HepG2 (cell line): ENCODE data around the gene NCAPD2. TPM values are rescaled to one million over a fixed set of nuclear protein-coding genes. Genes with fewer than 3 reads are reported as not detected.

ENCODE experiments used
- ASH2L ChIP-seq: fragments of 300-600, 200-600 bp; sonication (generic); IDR thresholded peaks from 2 replicates; pipeline ENCODE4 v1.7.0; 2017; ENCODE audit warnings: low read depth, mild to moderate bottlenecking, moderate library complexity, mixed read lengths, low read length; ENCODE audit not compliant: insufficient read length
- CHD4 ChIP-seq: fragments of 200-600 bp; sonication (generic); IDR thresholded peaks from 2 replicates; pipeline ENCODE4 v1.7.0; 2017; ENCODE audit warnings: mild to moderate bottlenecking, low read length, borderline replicate concordance
- GABPB1 ChIP-seq: IDR thresholded peaks from 2 replicates; pipeline ENCODE4 v1.6.1; 2016; ENCODE audit warnings: mild to moderate bottlenecking, missing genetic modification reagents, moderate library complexity, missing compliant biosample characterization
- HDAC2 ChIP-seq: sonication (generic); formaldehyde crosslinking; IDR thresholded peaks from 2 replicates; pipeline ENCODE4 v1.4.0; 2020; ENCODE audit warnings: missing genetic modification reagents
- HNRNPUL1 ChIP-seq: fragments of 200-400 bp; formaldehyde crosslinking; IDR thresholded peaks from 2 replicates; pipeline ENCODE4 v1.6.1; 2017; ENCODE audit warnings: low read depth, mild to moderate bottlenecking, low read length, moderate library complexity
- NFATC3 ChIP-seq: sonication (generic); formaldehyde crosslinking; IDR thresholded peaks from 2 replicates; pipeline ENCODE4 v1.5.1; 2020; ENCODE audit warnings: mild to moderate bottlenecking, missing genetic modification reagents
- NFYB ChIP-seq: sonication (generic); formaldehyde crosslinking; IDR thresholded peaks from 2 replicates; pipeline ENCODE4 v1.4.0; 2020; ENCODE audit warnings: missing genetic modification reagents
- NR2F2 ChIP-seq: IDR thresholded peaks from 2 replicates; pipeline ENCODE4 v1.6.1; 2012; ENCODE audit warnings: low read depth, inconsistent platforms, borderline replicate concordance
- PCBP1 ChIP-seq: fragments of 200-400 bp; formaldehyde crosslinking; IDR thresholded peaks from 2 replicates; pipeline ENCODE4 v1.6.1; 2017; ENCODE audit warnings: mild to moderate bottlenecking, low read depth, low read length, borderline replicate concordance
- PLRG1 ChIP-seq: fragments of 450-650 bp; conservative IDR thresholded peaks from 2 replicates; pipeline ENCODE4 v1.6.1; 2016
- PPARG ChIP-seq: conservative IDR thresholded peaks from 2 replicates; pipeline ENCODE4 v1.6.1; 2016; ENCODE audit warnings: missing biosample characterization, missing genetic modification reagents
- SIN3A ChIP-seq: IDR thresholded peaks from 2 replicates; pipeline ENCODE4 v1.6.1; 2011; ENCODE audit warnings: low read depth, mild to moderate bottlenecking, control low read depth, low read length, borderline replicate concordance
- SOX5 ChIP-seq: IDR thresholded peaks from 2 replicates; pipeline ENCODE4 v1.6.1; 2016; ENCODE audit warnings: borderline replicate concordance
- TSC22D2 ChIP-seq: sonication (generic); formaldehyde crosslinking; IDR thresholded peaks from 2 replicates; pipeline ENCODE4 v1.5.1; 2020; ENCODE audit warnings: missing genetic modification reagents, mild to moderate bottlenecking, borderline replicate concordance
- ZNF782 ChIP-seq: sonication (generic); formaldehyde crosslinking; IDR thresholded peaks from 2 replicates; pipeline ENCODE4 v1.4.0; 2020; ENCODE audit warnings: missing genetic modification reagents, mild to moderate bottlenecking, borderline replicate concordance
- polyA plus RNA-seq, 8 experiments: library from polyadenylated mRNA; depleted of rRNA in 3 of 8; stranded (reverse) in 7 of 8; unstranded in 1 of 8; fragments of >200 nt; fragmentation: Illumina TruSeq in 4 of 8; extraction: Trizol in 4 of 8; gene quantifications; 2 replicates each; pipeline versions ENCODE4 v1.2.1 to v1.2.3, GENCODE V29; 2011 to 2016; ENCODE audit warnings: low read depth in 4 of 8, missing spikeins in 1 of 8, mixed read lengths in 1 of 8; ENCODE audit not compliant: insufficient read depth in 1 of 8
- total RNA-seq, 5 experiments: library from RNA; depleted of rRNA; stranded (reverse); fragments of >200 nt; fragmentation: Illumina TruSeq; extraction: Trizol; gene quantifications; 2 replicates each; pipeline ENCODE4 v1.2.3, GENCODE V29; 2016; ENCODE audit warnings: low read depth in 1 of 5
- TF ChIP-seq, protein P1 (sequence below): sonication (generic); formaldehyde crosslinking; IDR thresholded peaks from 2 replicates; pipeline ENCODE4 v1.4.0; 2020; ENCODE audit warnings: missing genetic modification reagents
- TF ChIP-seq, protein P2 (sequence below): sonication (generic); formaldehyde crosslinking; IDR thresholded peaks from 2 replicates; pipeline ENCODE4 v1.4.0; 2020; ENCODE audit warnings: missing genetic modification reagents, low read depth, mild to moderate bottlenecking, borderline replicate concordance
- TF ChIP-seq, protein P3 (sequence below): IDR thresholded peaks from 2 replicates; pipeline ENCODE4 v1.6.1; 2018; ENCODE audit warnings: missing genetic modification reagents
- TF ChIP-seq, protein P4 (sequence below): IDR thresholded peaks from 2 replicates; pipeline ENCODE4 v1.6.1; 2016
- TF ChIP-seq, protein P5 (sequence below): fragments of 450-650 bp; IDR thresholded peaks from 2 replicates; pipeline ENCODE4 v1.6.1; 2017
- TF ChIP-seq, protein P6 (sequence below): sonication (generic); formaldehyde crosslinking; IDR thresholded peaks from 2 replicates; pipeline ENCODE4 v1.4.0; 2020; ENCODE audit warnings: missing genetic modification reagents

Gene NCAPD2
- total and polyA plus RNA-seq, 2 of the 13 experiments (the other 11 are each of a cell fraction or from before 2014, with no cell fraction given) = 51.1 to 65.6 TPM

DNA sequence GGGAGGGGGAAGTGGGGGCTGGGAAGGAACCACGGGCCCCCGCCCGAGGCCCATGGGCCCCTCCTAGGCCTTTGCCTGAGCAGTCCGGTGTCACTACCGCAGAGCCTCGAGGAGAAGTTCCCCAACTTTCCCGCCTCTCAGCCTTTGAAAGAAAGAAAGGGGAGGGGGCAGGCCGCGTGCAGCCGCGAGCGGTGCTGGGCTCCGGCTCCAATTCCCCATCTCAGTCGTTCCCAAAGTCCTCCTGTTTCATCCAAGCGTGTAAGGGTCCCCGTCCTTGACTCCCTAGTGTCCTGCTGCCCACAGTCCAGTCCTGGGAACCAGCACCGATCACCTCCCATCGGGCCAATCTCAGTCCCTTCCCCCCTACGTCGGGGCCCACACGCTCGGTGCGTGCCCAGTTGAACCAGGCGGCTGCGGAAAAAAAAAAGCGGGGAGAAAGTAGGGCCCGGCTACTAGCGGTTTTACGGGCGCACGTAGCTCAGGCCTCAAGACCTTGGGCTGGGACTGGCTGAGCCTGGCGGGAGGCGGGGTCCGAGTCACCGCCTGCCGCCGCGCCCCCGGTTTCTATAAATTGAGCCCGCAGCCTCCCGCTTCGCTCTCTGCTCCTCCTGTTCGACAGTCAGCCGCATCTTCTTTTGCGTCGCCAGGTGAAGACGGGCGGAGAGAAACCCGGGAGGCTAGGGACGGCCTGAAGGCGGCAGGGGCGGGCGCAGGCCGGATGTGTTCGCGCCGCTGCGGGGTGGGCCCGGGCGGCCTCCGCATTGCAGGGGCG is 40.2 kb downstream of the NCAPD2 start, which contains the start of gene GAPDH (continued):
- TF ChIP-seq CHD4 (no peak; the same call in 1 of the 2 replicates), NFATC3 (no peak), TSC22D2 (peak; percentile 92; the same call in 1 of the 2 replicates), SIN3A (0 out of 2 replicates have a peak, but pooled peaks have one; percentile 88), SOX5 (no peak; the same call in 1 of the 2 replicates), HDAC2 (CRISPR knock-in tag) (peak; percentile 68), PPARG (peak; percentile 57), ASH2L (peak; percentile 89), PLRG1 (no peak), NR2F2 (peak; percentile 59; the same call in 1 of the 2 replicates), ZNF782 (CRISPR knock-in tag) (no peak), HNRNPUL1 (0 out of 2 replicates have a peak, but pooled peaks have one; percentile 9), NFYB (CRISPR knock-in tag) (peak; percentile 72), GABPB1 (CRISPR knock-in tag) (peak; percentile 38; the same call in 1 of the 2 replicates), PCBP1 (no peak; the same call in 1 of the 2 replicates)
- TF ChIP-seq, protein P1, sequence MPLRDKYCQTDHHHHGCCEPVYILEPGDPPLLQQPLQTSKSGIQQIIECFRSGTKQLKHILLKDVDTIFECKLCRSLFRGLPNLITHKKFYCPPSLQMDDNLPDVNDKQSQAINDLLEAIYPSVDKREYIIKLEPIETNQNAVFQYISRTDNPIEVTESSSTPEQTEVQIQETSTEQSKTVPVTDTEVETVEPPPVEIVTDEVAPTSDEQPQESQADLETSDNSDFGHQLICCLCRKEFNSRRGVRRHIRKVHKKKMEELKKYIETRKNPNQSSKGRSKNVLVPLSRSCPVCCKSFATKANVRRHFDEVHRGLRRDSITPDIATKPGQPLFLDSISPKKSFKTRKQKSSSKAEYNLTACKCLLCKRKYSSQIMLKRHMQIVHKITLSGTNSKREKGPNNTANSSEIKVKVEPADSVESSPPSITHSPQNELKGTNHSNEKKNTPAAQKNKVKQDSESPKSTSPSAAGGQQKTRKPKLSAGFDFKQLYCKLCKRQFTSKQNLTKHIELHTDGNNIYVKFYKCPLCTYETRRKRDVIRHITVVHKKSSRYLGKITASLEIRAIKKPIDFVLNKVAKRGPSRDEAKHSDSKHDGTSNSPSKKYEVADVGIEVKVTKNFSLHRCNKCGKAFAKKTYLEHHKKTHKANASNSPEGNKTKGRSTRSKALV = peak; percentile 23; the same call in 1 of the 2 replicates
- TF ChIP-seq, protein P2, sequence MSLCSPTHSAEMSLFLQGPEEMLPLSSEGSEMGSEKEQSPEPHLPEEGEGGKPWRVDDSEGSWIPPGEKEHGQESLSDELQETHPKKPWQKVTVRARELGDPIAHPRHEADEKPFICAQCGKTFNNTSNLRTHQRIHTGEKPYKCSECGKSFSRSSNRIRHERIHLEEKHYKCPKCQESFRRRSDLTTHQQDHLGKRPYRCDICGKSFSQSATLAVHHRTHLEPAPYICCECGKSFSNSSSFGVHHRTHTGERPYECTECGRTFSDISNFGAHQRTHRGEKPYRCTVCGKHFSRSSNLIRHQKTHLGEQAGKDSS = no peak
- TF ChIP-seq, protein P3, sequence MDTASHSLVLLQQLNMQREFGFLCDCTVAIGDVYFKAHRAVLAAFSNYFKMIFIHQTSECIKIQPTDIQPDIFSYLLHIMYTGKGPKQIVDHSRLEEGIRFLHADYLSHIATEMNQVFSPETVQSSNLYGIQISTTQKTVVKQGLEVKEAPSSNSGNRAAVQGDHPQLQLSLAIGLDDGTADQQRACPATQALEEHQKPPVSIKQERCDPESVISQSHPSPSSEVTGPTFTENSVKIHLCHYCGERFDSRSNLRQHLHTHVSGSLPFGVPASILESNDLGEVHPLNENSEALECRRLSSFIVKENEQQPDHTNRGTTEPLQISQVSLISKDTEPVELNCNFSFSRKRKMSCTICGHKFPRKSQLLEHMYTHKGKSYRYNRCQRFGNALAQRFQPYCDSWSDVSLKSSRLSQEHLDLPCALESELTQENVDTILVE = peak; percentile 24; the same call in 1 of the 2 replicates
- TF ChIP-seq, protein P4, sequence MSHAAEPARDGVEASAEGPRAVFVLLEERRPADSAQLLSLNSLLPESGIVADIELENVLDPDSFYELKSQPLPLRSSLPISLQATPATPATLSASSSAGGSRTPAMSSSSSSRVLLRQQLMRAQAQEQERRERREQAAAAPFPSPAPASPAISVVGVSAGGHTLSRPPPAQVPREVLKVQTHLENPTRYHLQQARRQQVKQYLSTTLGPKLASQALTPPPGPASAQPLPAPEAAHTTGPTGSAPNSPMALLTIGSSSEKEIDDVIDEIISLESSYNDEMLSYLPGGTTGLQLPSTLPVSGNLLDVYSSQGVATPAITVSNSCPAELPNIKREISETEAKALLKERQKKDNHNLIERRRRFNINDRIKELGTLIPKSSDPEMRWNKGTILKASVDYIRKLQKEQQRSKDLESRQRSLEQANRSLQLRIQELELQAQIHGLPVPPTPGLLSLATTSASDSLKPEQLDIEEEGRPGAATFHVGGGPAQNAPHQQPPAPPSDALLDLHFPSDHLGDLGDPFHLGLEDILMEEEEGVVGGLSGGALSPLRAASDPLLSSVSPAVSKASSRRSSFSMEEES = peak; percentile 66
- TF ChIP-seq, protein P5, sequence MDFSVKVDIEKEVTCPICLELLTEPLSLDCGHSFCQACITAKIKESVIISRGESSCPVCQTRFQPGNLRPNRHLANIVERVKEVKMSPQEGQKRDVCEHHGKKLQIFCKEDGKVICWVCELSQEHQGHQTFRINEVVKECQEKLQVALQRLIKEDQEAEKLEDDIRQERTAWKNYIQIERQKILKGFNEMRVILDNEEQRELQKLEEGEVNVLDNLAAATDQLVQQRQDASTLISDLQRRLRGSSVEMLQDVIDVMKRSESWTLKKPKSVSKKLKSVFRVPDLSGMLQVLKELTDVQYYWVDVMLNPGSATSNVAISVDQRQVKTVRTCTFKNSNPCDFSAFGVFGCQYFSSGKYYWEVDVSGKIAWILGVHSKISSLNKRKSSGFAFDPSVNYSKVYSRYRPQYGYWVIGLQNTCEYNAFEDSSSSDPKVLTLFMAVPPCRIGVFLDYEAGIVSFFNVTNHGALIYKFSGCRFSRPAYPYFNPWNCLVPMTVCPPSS = no peak
- TF ChIP-seq, protein P6, sequence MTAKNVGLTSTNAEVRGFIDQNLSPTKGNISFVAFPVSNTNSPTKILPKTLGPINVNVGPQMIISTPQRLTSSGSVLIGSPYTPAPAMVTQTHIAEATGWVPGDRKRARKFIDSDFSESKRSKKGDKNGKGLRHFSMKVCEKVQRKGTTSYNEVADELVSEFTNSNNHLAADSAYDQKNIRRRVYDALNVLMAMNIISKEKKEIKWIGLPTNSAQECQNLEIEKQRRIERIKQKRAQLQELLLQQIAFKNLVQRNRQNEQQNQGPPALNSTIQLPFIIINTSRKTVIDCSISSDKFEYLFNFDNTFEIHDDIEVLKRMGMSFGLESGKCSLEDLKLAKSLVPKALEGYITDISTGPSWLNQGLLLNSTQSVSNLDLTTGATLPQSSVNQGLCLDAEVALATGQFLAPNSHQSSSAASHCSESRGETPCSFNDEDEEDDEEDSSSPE (CRISPR knock-in tag) = peak; percentile 80
